ENCODE results near the gene POLD3. TPM values are rescaled to one million over a fixed set of nuclear protein-coding genes. Genes with fewer than 3 reads are reported as not detected.

The POLD3 gene
- total RNA-seq, 1 donor = 12.3 TPM

GRCh38 chr11:74678041-74678440 is 85.7 kb downstream of the POLD3 start:
- Histone ChIP-seq H2AFZ (ENCODE audit: low read length) (no peak overlapping the region), H3K27ac (ENCODE audit: low read depth, low read length) (no peak overlapping the region), H3K27me3 (ENCODE audit: insufficient read depth, low read length) (no peaks in the 10 kb centered on the region), H3K4me3 (ENCODE audit: insufficient read depth, low read length) (no peak overlapping the region), H3K9me3 (ENCODE audit: low read depth, low read length) (no peaks in the 10 kb centered on the region), H3K4me2 (ENCODE audit: insufficient read depth, low read length) (no peak overlapping the region), H3K4me1 (ENCODE audit: insufficient read depth, low read length) (peaks cover 26% of the 10 kb centered on the region), H3K36me3 (ENCODE audit: insufficient read depth, low read length) (no peaks in the 10 kb centered on the region), H3K79me2 (ENCODE audit: insufficient read depth, low read length) (no peaks in the 10 kb centered on the region), H4K20me1 (ENCODE audit: insufficient read depth, low read length) (no peaks in the 10 kb centered on the region)
- no peak for DNase-seq (ENCODE audit: insufficient read length, low spot score, missing footprints)
- TF ChIP-seq CTCF (IDR thresholded peaks at IDR 0.05; ENCODE audit: extremely low read depth, low read depth, low read length) = no peak

GRCh38 chr11:74678591-74679512 is 86.5 kb downstream of the POLD3 start:
- Histone ChIP-seq H4K20me1 (ENCODE audit: insufficient read depth, low read length) (no peaks in the 10 kb centered on the region), H3K4me1 (ENCODE audit: insufficient read depth, low read length) (peaks cover 23% of the 10 kb centered on the region), H3K36me3 (ENCODE audit: insufficient read depth, low read length) (no peaks in the 10 kb centered on the region), H2AFZ (ENCODE audit: low read length) (no peak overlapping the region), H3K27me3 (ENCODE audit: insufficient read depth, low read length) (no peaks in the 10 kb centered on the region), H3K79me2 (ENCODE audit: insufficient read depth, low read length) (no peaks in the 10 kb centered on the region), H3K9me3 (ENCODE audit: low read depth, low read length) (no peaks in the 10 kb centered on the region), H3K27ac (ENCODE audit: low read depth, low read length) (peak overlapping the region; percentile 65), H3K4me3 (ENCODE audit: insufficient read depth, low read length) (no peak overlapping the region), H3K4me2 (ENCODE audit: insufficient read depth, low read length) (no peak overlapping the region)
- peak; percentile 80 for DNase-seq (ENCODE audit: insufficient read length, low spot score, missing footprints)
- no peak for TF ChIP-seq CTCF (IDR thresholded peaks at IDR 0.05; ENCODE audit: extremely low read depth, low read depth, low read length)

DNA sequence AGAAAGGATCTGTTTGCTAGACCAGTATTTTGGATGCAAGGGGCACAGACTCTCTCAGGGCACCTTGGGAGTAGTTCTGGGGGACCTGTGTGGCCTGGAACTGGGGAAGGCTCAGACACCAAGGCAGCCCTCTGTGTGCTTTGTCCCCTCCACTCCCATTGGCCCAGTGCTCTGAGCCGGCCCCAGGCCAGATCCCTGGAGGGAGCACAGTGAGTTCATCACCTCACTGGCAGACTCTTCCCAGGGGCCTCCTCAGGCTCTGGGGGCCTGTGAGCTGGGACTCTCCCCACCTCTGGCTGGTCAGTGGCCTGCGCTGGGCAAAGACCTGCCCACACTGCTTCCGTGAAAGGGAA is 87.1 kb downstream of the POLD3 start:
- Histone ChIP-seq H3K36me3 (ENCODE audit: insufficient read depth, low read length) (no peaks in the 10 kb centered on the region), H3K4me2 (ENCODE audit: insufficient read depth, low read length) (no peak overlapping the region), H3K27ac (ENCODE audit: low read depth, low read length) (no peak overlapping the region), H3K9me3 (ENCODE audit: low read depth, low read length) (no peaks in the 10 kb centered on the region), H3K4me1 (ENCODE audit: insufficient read depth, low read length) (peaks cover 27% of the 10 kb centered on the region), H4K20me1 (ENCODE audit: insufficient read depth, low read length) (no peaks in the 10 kb centered on the region), H2AFZ (ENCODE audit: low read length) (no peak overlapping the region), H3K4me3 (ENCODE audit: insufficient read depth, low read length) (no peak overlapping the region), H3K79me2 (ENCODE audit: insufficient read depth, low read length) (no peaks in the 10 kb centered on the region), H3K27me3 (ENCODE audit: insufficient read depth, low read length) (no peaks in the 10 kb centered on the region)
- TF ChIP-seq CTCF (IDR thresholded peaks at IDR 0.05; ENCODE audit: extremely low read depth, low read depth, low read length) = no peak
- DNase-seq (ENCODE audit: insufficient read length, low spot score, missing footprints) = peak; percentile 59

GRCh38 chr11:74680035-74680671 is 87.8 kb downstream of the POLD3 start:
- H4K20me1 ChIP-seq (ENCODE audit: insufficient read depth, low read length) = no peaks in the 10 kb centered on the region
- no peak for TF ChIP-seq CTCF (IDR thresholded peaks at IDR 0.05; ENCODE audit: extremely low read depth, low read depth, low read length)
- H3K4me1 ChIP-seq (ENCODE audit: insufficient read depth, low read length) = peaks cover 27% of the 10 kb centered on the region
- H3K9me3 ChIP-seq (ENCODE audit: low read depth, low read length) = no peaks in the 10 kb centered on the region
- no peak overlapping the region for H3K4me3 ChIP-seq (ENCODE audit: insufficient read depth, low read length)
- no peaks in the 10 kb centered on the region for H3K27me3 ChIP-seq (ENCODE audit: insufficient read depth, low read length)
- H2AFZ ChIP-seq (ENCODE audit: low read length) = no peak overlapping the region
- DNase-seq (ENCODE audit: insufficient read length, low spot score, missing footprints) = peak; percentile 53
- no peak overlapping the region for H3K27ac ChIP-seq (ENCODE audit: low read depth, low read length)
- H3K4me2 ChIP-seq (ENCODE audit: insufficient read depth, low read length) = no peak overlapping the region
- H3K79me2 ChIP-seq (ENCODE audit: insufficient read depth, low read length) = no peaks in the 10 kb centered on the region
- no peaks in the 10 kb centered on the region for H3K36me3 ChIP-seq (ENCODE audit: insufficient read depth, low read length)
